CD4-positive, alpha-beta T cell treated with Interleukin-10 for 1 hour (primary cell): ENCODE results near the gene SIAH2.
A peak's percentile ranks its signal among the peaks of the same experiment; 100 is the strongest.

Experiments
- DNase-seq: peaks from one replicate; pipeline ENCODE4 v3.0.0-alpha.2; 2020

Gene SIAH2

GRCh38 chr3:150733373-150733935 lies 29.5 kb downstream of the SIAH2 start:
- no peak for DNase-seq

DNA sequence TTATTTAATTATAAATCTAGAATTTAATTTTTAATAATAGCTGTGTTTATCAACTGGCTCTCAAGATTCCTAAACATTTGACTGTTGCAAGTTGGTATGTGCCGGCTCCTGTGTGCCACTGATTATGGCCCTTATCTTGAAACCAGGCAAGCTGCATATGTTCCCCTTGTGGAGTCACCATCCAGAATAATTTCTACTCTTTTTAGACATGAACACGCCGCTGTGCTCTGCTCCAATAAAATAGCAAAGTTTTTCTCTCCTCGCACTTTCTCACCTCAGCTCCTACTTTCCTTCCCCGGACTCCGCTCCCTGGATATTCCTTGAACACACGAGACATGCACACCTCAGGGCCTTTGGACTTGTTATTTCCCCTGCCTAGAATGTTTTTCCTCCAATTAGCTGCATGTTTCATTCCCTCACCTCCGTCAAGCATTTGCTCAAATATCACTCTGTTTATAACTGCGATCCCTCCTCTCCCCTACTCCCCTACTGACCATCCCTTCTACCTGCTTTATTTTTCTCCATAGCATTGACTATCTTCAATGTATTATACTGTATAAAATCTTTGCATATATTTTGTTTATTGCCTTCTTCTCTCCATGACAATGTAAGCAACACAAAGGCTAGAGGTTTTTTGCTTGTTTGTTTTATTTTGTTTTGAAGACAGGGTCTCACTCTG lies 33.1 kb downstream of the SIAH2 start:
- DNase-seq, result no peak

GRCh38 chr3:150727653-150728502 lies 35.1 kb downstream of the SIAH2 start:
- no peak for DNase-seq

DNA sequence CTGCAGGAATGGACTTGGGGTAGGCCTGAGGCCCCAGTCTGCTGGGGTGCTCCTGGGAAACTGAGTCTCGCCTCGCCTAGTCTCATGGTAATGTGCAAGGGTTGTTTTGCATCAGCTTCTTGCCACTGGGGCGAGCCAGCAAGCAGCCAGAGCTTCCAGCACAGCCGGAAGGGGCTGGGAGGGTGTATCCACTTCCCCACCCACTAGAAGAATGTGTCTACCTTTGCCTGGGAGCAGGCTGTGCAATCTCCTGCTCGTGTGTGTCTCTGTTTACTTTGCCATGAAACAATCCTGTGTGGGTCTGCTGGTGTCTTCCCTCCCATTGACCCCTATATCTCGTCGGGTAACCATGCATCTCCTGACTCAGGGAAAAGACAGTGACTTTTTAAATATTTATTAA lies 37.4 kb downstream of the SIAH2 start:
- no peak for DNase-seq

DNA sequence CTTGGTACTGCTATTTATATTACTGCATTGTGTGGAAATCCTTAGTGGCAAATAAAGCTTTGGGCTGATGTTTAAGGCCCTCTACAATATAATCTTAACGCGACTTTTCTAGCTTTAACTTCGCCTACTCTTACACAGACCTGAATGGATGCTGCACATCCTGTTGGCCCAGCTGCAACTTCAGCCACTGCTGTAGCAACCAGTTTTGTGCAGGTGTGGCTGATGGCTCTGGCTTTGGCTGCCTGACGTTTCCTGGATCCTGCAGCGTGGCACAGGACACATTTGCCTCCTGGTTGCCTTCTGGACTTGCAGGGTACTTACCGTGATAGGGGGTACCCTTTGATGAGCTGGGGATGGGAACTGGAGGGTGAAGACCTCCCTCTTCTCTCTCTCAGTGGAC lies 39.0 kb downstream of the SIAH2 start:
- no peak for DNase-seq

- no peak for DNase-seq
Measured at GRCh38 chr3:150722267-150722666, 40.7 kb downstream of the SIAH2 start.

DNA sequence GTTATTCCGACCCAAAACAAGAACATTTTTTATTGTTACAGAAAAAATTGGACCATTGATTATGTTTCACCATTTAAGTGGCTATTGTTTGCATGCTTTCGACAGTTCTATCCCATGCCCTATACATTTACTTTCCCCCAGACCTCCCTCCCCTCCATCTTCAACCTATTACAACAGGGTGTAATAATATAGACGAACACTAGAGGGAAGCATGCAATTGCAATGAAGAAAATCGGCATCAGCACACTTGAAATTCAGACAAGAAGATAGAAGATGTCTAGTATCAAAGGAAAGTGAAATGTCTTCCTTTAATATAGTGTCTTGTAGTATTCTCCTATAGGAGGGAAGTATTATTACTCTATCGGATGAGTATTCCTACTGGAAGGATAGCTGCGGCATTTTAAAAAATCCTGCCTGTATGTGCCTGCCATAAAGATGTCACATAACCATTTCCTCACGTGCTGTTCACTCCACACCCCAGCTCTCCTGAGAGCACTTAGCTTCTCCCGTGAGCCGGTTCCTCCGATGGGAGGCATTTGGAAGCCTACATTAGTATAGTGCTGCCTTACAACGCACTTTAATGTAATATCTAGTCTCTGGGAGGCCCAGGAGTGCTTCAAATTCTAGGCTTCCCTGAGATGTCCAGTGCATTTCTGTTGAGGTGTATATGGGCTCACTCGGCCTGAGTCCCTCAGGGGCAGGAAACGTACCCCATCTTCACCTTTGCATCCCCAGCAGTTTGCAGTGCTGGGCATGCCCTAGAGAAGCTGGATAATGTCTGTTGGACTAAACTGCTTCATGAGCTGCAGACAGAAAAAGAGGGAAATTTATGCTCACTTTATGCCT lies 41.5 kb downstream of the SIAH2 start:
- peak; percentile 80 for DNase-seq

- DNase-seq, result no peak
Measured at GRCh38 chr3:150720444-150720843, 42.5 kb downstream of the SIAH2 start.

GRCh38 chr3:150710097-150710496 lies 52.9 kb downstream of the SIAH2 start:
- DNase-seq, result no peak

DNA sequence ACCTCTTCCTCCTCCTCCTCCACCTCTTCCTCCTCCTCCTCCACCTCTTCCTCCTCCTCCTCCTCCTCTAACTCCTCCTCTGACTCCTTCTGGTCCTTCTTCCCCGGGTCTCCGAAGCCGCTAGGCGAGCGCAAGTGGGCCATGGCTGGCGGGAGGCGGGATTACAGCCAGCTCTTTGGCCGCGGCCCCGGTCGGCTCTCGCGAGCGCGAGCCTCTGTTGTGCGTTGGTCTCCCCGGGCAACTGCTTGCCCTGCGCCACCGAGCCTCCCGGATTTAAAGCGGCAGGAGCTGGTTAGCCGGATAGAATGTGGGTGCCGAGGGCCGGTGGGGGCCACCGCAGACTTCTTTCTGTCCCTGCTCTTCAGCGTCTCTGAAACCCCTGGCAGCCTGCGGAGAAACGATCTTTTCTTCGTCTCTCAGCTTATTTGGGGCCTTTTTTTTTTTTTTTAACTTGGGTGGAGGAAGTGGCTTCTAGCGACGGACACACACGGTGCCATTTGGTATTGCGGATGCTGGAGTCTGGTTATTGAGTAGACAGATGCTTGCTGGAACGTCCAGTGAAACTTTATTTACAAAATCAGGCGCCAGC lies 59.1 kb downstream of the SIAH2 start, which contains the start of gene ERICH6:
Gene ERICH6 (minus strand): TSS at position 165 of the 589 bp plus-strand sequence. CDS start 22 bp downstream, at position 143.
- DNase-seq, result peak; percentile 87

DNA sequence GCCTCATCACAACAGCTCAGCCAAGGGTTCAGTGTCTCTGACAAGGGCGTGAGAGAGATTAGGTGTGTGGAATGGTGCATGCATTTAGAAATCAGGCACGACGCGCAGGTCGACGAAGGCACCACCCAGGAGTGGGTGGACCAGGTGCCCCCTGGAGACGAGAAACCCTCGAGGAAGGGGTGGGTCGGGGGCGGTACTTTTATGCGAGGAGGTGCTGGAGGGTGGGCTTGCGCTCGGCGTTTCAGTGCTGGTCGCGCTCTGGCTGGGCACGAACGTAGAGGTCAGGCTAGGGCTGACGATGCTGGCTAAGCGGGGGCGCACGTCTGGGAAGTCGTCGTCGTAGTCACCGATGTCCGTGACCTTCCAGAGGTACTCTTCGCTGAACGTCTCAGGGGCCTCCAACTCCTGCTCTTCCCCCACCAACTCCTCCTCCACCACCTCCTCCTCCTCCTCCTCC lies 59.6 kb downstream of the SIAH2 start:
- peak; percentile 60 for DNase-seq

DNA sequence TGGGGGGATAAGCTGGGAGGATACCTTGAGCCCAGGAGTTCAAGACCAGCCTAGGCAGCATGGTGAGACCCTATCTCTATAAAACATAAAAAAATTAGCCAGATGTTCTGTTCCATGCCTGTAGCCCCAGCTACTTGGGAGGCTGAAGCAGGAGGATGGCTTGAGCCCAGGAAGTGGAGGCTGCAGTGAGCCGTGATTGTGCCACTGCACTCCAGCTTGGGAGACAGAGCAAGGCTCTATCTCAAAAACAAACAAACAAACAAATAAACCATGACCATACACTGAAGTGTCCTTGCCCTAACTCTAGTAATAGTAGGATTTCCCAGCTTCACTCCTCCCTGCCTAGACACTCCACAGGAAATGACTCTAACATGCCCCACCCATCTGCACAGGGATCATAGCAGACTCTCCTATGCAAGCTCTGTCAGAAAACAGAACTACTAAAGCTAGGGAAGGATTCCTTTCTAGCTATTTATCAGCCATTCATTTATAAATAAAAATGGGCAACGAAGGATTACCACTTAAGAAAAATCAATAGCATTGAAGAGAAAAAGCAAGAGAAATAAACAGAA lies 63.8 kb downstream of the SIAH2 start:
- DNase-seq, result no peak

DNA sequence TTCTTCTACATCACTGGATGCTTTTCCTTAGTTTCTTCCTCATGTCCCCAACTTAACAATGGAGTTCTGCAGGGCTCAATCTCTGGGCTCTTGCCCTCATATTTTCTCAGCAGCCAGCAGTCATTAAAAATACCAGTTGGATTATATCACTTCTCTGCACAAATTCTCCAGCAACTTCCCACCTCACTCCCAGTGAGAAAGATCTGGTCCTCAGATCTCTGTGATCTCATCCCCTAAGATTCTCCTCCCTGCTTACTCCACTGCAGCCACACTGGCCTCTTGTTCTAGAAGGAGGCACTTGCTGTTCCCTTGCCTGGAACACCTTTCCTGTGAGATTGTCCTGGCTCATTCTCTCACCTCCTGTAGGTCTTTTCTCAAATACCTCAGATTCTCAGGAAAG lies 65.3 kb downstream of the SIAH2 start:
- DNase-seq, result no peak

DNA sequence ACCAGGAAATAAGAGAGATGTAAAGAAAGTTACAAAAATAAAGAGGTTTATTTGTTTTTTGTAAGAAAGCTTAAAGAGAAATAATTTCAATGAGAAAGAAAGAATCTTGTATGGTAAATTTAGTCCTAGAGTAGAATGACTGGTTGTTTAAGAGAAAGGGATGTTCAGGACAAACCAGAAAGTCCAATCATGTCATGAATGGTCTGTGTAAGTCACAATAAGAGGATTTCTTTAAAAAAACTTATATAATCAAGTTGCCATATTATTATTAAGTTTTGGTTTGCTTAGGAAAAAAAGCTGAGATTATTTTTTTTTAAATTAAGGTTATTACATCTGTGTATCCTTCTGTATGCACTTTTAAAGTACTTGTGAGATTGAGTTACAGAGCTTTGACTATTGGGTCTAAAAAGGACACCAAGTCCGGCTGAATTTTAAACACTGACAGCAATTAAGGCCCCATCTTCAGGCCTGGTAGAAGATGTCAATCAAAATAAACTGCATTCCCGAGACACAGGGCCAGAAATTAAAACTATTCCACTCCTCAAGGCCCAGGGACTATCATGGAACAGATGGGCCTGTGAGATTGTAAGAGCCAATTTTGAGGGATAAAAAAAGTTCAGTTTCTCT lies 71.4 kb downstream of the SIAH2 start:
- DNase-seq, result no peak
